ENCODE results near the gene SERPINA7. TPM values are rescaled to one million over a fixed set of nuclear protein-coding genes. Genes with fewer than 3 reads are reported as not detected.
"Not testable (repeated sequence)": the region's sequence is repeated elsewhere in the genome, so short reads cannot be mapped to it uniquely, and the experiment has no call there.

The SERPINA7 gene, protein sequence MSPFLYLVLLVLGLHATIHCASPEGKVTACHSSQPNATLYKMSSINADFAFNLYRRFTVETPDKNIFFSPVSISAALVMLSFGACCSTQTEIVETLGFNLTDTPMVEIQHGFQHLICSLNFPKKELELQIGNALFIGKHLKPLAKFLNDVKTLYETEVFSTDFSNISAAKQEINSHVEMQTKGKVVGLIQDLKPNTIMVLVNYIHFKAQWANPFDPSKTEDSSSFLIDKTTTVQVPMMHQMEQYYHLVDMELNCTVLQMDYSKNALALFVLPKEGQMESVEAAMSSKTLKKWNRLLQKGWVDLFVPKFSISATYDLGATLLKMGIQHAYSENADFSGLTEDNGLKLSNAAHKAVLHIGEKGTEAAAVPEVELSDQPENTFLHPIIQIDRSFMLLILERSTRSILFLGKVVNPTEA
- total RNA-seq: not detected
- long read RNA-seq: 0 reads

DNA sequence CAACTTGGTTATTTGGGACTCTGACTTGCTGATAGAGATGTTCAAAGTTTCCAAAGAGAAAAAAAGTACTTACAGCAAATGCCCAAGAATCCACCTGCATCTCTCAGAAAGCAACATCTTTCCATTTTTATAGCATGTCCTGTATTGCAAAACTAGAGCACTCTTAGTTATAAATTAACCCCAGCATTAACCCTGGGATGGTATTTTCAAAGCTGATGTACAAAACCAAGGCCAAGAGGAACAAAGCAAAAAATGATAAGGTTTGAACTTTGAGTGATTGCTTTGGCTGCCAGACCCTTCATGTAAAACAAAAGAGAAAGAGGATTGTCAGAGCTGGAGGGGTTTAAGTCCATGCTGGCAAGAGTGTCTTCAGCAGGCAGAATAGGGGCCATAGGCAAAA lies at the start of gene SERPINA7:
SERPINA7 (minus strand) TSS at position 103 of the 400 bp plus-strand sequence. CDS start 1,669 bp downstream, outside the sequence.
- DNase-seq (ENCODE audit: low spot score): no peak
- intact Hi-C loops (cut with DNase I): loop anchor here (10.0 kb wide), 1 partner anchor 356 kb away; no protein-coding TSS in a partner anchor

DNA sequence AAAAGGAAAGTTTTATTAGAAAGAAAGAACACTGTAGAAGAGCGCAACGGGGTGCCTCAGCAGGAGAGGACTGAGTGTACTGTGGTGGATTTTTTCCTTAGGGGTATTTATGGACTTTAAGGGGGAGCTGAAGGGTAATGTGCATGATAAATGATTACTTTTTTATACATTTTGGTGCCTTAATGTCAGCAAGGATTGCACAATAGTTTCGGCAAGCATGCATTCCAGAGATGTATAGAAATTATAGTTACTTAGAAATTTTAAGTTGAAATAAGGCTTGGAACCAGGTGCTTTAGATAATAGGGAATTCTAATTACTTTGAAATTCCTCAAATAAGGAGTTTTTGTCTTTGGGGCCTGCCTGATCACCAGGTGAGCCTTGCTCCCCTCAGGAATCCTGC lies 30.5 kb upstream of the SERPINA7 start:
- no peak for DNase-seq (ENCODE audit: low spot score)
- intact Hi-C loops (cut with DNase I): no loop called here

DNA sequence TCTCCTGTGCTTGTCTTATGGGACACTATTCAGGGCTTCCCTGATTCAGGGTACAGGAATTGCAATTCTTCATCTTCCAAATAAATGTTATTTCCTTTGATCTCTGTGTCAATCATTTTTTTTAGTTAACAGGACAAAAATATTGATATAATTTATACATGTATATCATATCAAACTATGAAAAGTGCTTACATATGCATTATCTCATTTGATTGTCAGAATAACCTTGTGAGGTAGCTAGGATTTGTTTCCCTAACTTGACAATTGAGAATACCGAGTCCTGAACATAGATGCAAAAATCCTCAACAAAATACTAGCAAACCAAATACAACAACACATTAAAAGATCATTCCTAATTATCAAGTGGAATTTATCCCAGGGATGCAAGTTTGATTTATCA lies 11.5 kb upstream of the SERPINA7 start:
- intact Hi-C loops (cut with DNase I): no loop called here
- DNase-seq (ENCODE audit: low spot score): no peak

DNA sequence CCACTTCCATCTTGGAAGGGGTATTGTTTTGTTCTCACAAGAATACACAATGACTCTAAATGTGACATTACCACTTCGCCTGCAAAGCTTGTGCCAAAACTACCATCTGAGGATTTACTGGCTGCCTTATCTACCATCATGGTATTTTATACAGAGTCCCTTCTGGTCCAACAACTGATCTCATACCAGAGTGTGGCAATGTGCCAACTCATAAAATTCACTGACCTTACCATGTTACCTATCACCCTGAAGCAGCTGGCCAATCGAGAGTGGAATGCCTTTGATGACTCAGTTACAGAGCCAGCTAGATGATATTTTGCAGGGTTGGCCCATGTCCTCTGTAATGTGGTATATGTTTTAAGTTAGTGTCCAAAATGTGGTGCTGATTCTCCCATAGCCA lies 3.8 kb upstream of the SERPINA7 start:
- intact Hi-C loops (cut with DNase I): no loop called here
- no peak for DNase-seq (ENCODE audit: low spot score)

DNA sequence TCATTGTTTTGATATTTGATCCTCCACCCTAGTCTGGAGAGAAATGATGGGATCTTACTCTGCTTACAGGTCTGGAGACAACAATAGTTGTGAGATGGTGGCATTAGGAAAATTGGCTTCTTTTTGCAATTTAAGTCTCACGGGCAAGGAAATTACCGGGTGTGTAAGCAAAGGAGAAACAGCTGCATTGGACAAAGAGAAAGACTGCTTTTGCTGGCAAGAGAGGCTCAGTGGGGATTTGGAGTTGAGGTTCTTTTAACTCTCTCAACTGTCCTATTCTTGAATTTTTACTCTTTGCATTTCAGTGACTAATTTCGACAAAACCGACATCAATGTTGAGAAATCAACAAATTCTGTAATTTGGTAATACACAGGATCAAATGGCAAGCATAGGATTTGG lies 2.3 kb upstream of the SERPINA7 start:
- intact Hi-C loops (cut with DNase I): no loop called here
- DNase-seq (ENCODE audit: low spot score): no peak

DNA sequence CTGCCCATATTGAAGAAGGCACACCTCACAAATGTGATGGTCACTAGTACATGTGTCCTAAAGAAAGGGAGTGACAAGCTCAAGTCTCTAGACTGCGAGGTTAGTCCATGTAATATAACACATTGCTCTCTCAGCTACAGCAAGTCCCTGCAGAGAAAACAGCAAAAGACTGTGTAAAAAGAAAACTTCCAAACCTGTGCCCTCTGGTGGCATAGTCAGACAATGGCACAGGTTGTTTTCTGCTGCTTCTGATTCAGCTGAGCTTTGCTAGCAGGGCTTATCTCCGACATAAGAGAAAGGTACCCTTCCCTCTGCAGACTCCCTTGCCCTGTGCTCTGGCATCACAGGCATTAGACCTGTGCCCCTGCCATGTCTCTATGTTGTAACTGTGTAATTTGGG lies 1.4 kb upstream of the SERPINA7 start:
- no peak for DNase-seq (ENCODE audit: low spot score)
- intact Hi-C loops (cut with DNase I): loop anchor here (10.0 kb wide), 1 partner anchor 355 kb away; no protein-coding TSS in a partner anchor

DNA sequence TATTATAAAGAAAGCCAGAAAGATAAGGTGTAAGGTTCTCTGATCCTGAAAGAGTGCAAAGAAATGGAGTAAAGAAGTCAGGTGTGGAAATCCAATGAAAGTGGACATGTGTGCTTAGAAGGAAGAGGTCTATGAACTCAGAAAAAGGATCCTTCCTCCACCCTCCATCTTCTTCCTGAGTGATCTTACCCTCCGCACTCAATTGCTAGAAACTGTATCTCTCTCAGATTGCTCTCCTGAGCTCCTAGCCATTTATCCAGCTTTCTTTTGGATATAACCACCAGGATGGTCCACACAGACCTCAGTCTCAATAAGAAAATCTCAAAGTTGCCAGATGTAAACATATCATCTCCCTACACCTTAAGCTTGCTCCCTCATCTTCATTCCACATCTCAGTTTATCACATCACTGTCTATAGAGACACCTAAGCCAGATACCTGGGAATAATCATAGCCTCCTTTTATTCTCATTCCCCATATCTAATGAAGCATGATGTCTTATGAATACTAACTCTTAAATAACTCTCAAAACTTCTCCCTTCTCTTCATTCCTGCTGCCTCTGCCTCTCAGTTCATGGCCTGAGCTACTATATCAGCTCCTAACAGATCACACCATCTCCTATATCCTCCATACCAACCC lies 573 bp downstream of the SERPINA7 start:
- intact Hi-C loops (cut with DNase I): loop anchor here (10.0 kb wide), 1 partner anchor 357 kb away; no protein-coding TSS in a partner anchor
- no peak for DNase-seq (ENCODE audit: low spot score)

DNA sequence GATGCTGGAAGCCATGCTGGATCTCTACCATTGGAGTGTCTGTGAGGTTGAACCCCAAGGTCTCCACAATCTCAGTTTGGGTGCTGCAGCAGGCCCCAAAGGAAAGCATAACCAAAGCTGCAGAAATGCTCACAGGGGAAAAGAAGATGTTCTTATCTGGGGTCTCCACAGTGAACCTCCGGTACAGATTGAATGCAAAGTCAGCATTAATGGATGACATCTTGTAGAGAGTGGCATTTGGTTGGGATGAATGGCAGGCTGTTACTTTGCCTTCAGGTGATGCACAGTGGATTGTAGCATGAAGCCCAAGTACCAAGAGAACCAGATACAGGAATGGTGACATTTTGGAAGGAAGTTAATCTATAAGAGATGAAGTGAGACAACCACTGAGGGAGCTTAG lies 1.8 kb downstream of the SERPINA7 start:
- DNase-seq (ENCODE audit: low spot score): no peak
- intact Hi-C loops (cut with DNase I): loop anchor here (10.0 kb wide), 1 partner anchor 358 kb away; no protein-coding TSS in a partner anchor

DNA sequence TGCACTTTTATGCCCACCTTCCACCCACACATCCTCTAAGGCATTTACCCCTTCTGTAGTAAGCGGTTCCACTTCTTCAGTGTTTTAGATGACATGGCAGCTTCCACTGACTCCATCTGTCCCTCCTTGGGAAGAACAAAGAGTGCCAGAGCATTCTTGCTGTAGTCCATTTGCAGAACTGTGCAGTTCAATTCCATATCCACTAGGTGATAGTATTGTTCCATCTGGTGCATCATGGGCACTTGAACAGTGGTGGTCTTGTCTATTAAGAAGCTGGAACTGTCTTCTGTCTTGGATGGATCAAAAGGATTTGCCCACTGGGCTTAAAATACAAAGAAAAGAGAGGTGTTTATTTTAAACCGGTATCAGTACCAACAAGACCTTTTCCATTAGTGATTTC lies 3.5 kb downstream of the SERPINA7 start:
- intact Hi-C loops (cut with DNase I): loop anchor here (10.0 kb wide), 1 partner anchor 360 kb away; no protein-coding TSS in a partner anchor

DNA sequence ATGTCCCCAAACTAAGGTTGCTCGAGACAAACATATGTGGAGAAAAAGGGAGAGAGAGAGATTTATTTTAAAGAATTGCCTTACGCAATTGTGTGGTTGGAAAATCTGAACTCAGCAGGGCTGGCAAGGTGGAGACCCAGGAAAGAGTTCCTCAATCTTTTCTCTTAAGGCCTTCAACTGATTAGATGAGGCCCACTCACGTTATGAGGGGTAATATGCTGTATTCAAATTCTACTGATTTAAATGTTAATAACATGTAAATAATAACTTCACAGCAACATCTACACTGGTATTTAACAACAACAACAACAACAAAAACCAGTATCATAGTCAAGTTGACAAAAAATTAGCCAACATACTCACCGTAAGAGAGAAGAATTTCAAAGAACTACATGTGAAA lies 14.6 kb downstream of the SERPINA7 start:
- no peak for DNase-seq (ENCODE audit: low spot score)
- intact Hi-C loops (cut with DNase I): no loop called here

More for the DNA sequence above, 3.5 kb downstream of the SERPINA7 start:
- no peak for DNase-seq (ENCODE audit: low spot score)

DNA sequence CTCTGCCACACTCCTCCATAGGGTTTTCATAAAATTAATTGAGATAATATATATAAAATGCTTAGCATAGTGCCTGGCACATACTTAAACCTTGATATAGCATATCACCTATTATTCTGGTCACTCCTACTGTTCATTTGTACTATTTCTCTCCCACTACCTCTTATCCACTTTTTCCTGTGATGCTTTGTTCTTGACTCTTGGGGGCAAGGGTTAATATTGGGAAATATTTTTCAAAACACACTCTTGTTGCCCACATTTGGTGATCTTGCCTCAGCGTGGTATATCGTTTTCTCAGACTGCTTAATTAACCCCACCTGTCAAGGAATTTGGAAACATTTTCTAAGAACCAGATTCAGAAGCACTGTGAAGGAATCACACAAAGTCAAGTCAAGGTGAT lies 16.3 kb downstream of the SERPINA7 start:
- intact Hi-C loops (cut with DNase I): no loop called here
- DNase-seq (ENCODE audit: low spot score): no peak

DNA sequence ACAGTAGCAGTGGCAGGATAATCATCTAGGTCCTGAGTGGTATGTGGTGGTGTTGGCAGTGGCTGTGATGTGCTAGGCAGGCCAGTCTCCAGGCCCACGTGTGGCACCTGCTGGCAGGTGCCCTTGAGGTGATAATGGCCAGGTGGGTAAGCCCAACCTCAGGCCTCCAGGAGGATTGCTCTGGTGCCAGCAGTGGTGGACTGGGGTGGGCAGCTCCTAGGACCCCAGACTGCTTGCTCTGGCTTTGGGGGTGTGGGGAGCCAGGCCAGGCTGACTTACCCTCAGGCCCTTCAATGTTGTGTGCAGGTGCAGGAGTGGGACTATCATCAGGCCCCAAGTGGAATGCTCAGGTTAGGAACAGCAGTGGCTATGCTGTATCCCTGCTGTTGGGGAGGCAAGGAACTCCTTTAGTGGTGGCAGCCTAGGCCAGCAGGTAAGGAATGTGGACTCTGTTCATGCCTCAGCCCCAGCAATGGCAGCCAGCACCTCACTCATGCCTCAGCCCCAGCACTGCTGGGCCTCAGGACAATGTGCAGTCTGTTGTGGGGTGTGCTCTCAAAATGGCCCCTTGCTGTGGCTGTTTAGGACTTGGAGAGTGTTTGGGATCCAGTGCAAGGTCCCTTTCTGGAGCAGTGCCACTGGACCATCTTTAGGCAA lies 24.3 kb downstream of the SERPINA7 start:
- intact Hi-C loops (cut with DNase I): no loop called here
- no peak for DNase-seq (ENCODE audit: low spot score)

DNA sequence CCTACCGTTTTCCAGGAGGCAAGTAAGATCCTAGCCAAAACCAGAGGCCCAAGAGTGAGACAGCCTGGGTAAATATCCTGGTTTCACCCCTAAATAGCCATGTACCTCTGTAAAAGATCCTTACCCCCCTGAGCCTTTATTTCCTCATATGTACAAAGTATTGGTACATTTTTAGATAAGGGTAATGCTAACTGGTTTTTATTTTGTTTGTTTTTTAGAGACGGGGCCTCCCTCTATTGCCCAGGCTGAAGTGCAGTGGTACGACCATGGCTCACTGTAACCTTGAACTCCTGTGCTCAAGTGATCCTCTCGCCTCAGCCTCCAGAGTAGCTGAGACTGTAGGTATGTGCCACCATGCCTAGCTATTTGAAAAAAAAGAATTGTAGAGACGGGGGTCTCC lies 29.4 kb downstream of the SERPINA7 start:
- intact Hi-C loops (cut with DNase I): no loop called here
- DNase-seq (ENCODE audit: low spot score): no peak

DNA sequence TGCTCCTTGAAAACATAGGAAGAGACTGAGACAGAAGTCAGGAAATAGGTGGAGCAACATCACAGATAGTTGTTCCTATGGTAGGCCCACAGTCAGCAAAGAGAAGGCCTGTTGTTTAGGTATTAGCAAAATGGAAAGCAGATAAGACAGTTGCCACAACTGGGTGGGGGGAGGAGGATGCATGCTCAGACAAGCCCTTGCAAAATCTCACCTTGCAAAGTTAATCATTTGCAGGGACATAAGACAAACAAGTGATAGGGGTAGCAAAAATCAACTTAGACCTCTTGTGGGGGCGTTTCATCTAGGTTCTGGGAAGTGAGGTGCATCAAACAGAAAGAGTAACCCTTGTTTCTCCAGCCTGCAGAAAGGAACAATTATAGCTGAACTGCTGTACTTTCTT lies 30.7 kb downstream of the SERPINA7 start:
- intact Hi-C loops (cut with DNase I): no loop called here

DNA sequence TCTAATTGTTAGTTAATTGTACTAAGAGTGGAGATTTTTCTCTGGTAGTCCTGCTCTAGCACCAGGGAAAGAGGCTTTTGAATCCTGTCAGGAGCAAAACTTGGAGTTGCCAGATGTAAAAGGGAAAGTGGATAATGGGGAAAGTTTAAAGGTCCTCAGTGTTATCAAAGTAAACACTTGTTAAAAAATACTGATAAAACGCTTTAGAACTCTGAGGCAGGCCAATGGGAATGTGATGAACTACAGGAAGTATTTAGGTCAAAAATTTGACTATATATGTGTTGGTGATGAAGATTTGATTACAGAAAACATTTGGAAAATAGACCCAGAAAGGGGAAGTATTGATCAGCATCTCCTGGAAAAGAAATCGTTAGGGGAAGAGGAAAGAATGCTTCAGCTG lies 32.8 kb downstream of the SERPINA7 start:
- no peak for DNase-seq (ENCODE audit: low spot score)
- intact Hi-C loops (cut with DNase I): no loop called here

More for the DNA sequence above, 30.7 kb downstream of the SERPINA7 start:
- DNase-seq (ENCODE audit: low spot score): no peak

DNA sequence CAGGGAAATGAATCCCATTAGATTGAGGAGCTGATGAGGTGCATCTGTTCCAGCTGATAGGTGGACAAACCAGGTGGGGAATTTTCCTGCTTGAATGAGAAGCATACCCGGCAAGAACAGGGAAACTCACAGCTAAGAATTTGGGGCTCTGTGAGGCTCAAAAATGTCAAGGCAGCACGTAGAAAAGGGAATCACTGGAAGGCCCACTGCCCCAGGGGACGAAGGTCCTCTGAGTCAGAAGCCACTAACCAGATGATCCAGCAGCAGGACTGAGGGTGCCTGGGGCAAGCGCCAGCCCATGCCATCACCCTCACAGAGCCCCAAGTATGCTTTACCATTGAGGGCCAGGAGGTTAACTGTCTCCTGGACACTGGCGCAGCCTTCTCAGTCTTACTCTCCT lies 37.9 kb downstream of the SERPINA7 start:
- intact Hi-C loops (cut with DNase I); DNase-seq (ENCODE audit: low spot score): not testable (repeated sequence)

DNA sequence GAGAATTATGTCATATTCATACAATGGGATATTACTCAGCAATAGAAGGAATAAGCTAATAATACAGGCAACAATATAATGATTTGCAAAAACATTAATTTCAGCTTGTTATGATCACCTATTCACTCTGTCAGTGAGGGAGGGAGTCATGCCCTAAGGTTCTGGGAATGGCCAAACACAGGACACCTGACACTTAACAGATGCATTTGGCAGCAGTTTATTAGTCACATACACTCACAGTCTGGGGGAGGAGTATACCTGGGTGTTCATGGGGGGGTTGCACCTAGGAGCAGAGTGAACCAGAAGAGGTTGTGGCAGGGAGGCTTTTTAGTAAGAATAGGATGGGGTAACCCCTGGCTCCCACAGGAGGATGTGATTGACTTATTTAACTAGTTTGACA lies 38.3 kb downstream of the SERPINA7 start:
- intact Hi-C loops (cut with DNase I): no loop called here
- DNase-seq (ENCODE audit: low spot score): no peak

DNA sequence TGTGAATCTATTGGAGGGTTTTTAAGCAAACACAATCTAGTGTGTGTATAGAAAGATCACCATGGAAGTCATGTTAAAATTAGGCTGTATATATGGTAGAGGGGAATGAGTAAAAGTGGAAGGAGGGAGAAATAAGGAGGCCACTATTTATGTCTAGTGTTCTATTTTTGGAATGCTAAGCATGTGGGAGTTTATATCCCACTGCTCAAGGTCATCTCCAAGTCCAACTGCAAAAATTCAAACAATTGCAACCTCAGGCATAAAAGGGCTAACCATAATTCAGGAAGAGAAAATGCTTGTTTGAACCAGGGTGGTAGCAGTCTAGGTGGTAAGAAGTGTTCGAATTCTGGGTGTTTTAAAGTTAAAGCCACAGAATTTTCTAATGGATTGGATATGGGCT lies 39.2 kb downstream of the SERPINA7 start:
- intact Hi-C loops (cut with DNase I): no loop called here
- no peak for DNase-seq (ENCODE audit: low spot score)

DNA sequence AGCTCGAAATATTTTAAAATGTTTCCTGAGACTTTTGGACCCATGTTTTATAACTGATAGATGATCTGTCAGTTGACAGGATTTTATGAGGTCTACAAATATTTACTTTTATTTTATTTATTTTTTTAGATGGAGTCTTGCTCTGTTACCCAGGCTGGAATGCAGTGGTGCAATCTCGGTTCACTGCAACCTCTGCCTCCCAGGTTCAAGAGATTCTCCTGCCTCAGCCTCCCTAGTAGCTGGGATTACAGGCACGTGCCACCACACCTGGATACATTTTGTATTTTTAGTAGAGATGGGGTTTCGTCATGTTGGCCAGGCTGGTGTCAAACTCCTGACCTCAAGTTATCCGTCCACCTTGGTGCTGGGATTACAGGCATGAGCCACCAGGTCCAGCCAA lies 50.0 kb downstream of the SERPINA7 start:
- DNase-seq (ENCODE audit: low spot score); intact Hi-C loops (cut with DNase I): not testable (repeated sequence)

All from cardiac septum (tissue), 1 donor.